Astrocyte (in vitro differentiated cells and primary cell): ENCODE measurements around the gene MAPK1IP1L. TPM values are rescaled to one million over a fixed set of nuclear protein-coding genes. Genes with fewer than 3 reads are reported as not detected.

ENCODE experiments used
- DNase-seq: peaks from one replicate; pipeline ENCODE4 v3.0.0-alpha.2; 2010; ENCODE audit warnings: low read depth
- FAIRE-seq: peaks from 2 replicates; lab custom pipeline; 2011; peaks lifted over from hg19 to GRCh38; lab: Jason Lieb, UNC
- H2AFZ ChIP-seq: 2 replicates; pipeline ENCODE4 v1.6.0; 2012; ENCODE audit warnings: low read depth, low read length, inconsistent platforms
- H3K27ac ChIP-seq: 2 replicates; pipeline ENCODE4 v1.5.1; 2011; ENCODE audit warnings: low read depth, low read length, inconsistent platforms
- H3K27me3 ChIP-seq: 2 replicates; pipeline ENCODE4 v1.6.0; 2011; ENCODE audit warnings: low read length, inconsistent platforms; ENCODE audit not compliant: insufficient read depth
- H3K36me3 ChIP-seq: 2 replicates; pipeline ENCODE4 v1.5.1; 2011; ENCODE audit warnings: low read length, inconsistent platforms; ENCODE audit not compliant: insufficient read depth
- H3K4me1 ChIP-seq: 2 replicates; pipeline ENCODE4 v1.5.1; 2011; ENCODE audit warnings: low read length, inconsistent platforms; ENCODE audit not compliant: insufficient read depth
- H3K4me2 ChIP-seq: 2 replicates; pipeline ENCODE4 v1.6.0; 2012; ENCODE audit warnings: low read length, inconsistent platforms
- H3K4me3 ChIP-seq: 2 replicates; pipeline ENCODE4 v1.5.1; 2011; ENCODE audit warnings: low read depth, mild to moderate bottlenecking, low read length, inconsistent platforms; ENCODE audit not compliant: insufficient read depth
- H3K79me2 ChIP-seq: 2 replicates; pipeline ENCODE4 v1.6.0; 2012; ENCODE audit warnings: mild to moderate bottlenecking, low read length, inconsistent platforms; ENCODE audit not compliant: insufficient read depth
- H3K9ac ChIP-seq: 2 replicates; pipeline ENCODE4 v1.6.0; 2012; ENCODE audit warnings: mild to moderate bottlenecking, low read length, inconsistent platforms
- H3K9me3 ChIP-seq: 2 replicates; pipeline ENCODE4 v1.5.1; 2012; ENCODE audit warnings: low read depth, mild to moderate bottlenecking, low read length, inconsistent platforms; ENCODE audit not compliant: insufficient read depth
- H4K20me1 ChIP-seq: 2 replicates; pipeline ENCODE4 v1.6.0; 2012; ENCODE audit warnings: low read length, inconsistent platforms; ENCODE audit not compliant: insufficient read depth
- H3K27ac Mint-ChIP-seq: one replicate; pipeline ENCODE4 v1.8.0; 2021; ENCODE audit warnings: mild to moderate bottlenecking, mixed read lengths; ENCODE audit not compliant: unreplicated experiment
- H3K27me3 Mint-ChIP-seq: one replicate; pipeline ENCODE4 v1.8.0; 2021; ENCODE audit warnings: low read depth, mixed read lengths; ENCODE audit not compliant: unreplicated experiment
- H3K36me3 Mint-ChIP-seq: one replicate; pipeline ENCODE4 v1.8.0; 2021; ENCODE audit warnings: low read depth, mixed read lengths; ENCODE audit not compliant: unreplicated experiment
- H3K4me1 Mint-ChIP-seq: one replicate; pipeline ENCODE4 v1.8.0; 2021; ENCODE audit warnings: low read depth, mixed read lengths; ENCODE audit not compliant: unreplicated experiment
- H3K4me3 Mint-ChIP-seq: one replicate; pipeline ENCODE4 v1.8.0; 2021; ENCODE audit warnings: mild to moderate bottlenecking, moderate library complexity, mixed read lengths; ENCODE audit not compliant: unreplicated experiment
- H3K9me3 Mint-ChIP-seq: one replicate; pipeline ENCODE4 v1.8.0; 2021; ENCODE audit warnings: mild to moderate bottlenecking, mixed read lengths; ENCODE audit not compliant: unreplicated experiment
- CTCF ChIP-seq: IDR thresholded peaks from 2 replicates; pipeline ENCODE4 v1.5.1; 2011; ENCODE audit warnings: low read depth, mild to moderate bottlenecking, inconsistent platforms, low read length, moderate library complexity; ENCODE audit not compliant: insufficient read depth
- EZH2 ChIP-seq: IDR thresholded peaks from 2 replicates; pipeline ENCODE4 v1.6.1; 2012; ENCODE audit warnings: mild to moderate bottlenecking, low read length, inconsistent platforms; ENCODE audit not compliant: insufficient read depth
- total RNA-seq: library from RNA; stranded (reverse); gene quantifications from 2 replicates; pipeline ENCODE4 v1.2.1, GENCODE V29; 2021

The MAPK1IP1L gene
- total RNA-seq, 1 donor from 2014 or later = 111 TPM

GRCh38 chr14:55085060-55085660 lies 33.7 kb downstream of the MAPK1IP1L start:
- Histone ChIP-seq H3K9me3 (no peaks in the 10 kb centered on the region), H3K4me1 (no peaks in the 10 kb centered on the region), H3K36me3 (no peaks in the 10 kb centered on the region), H4K20me1 (no peaks in the 10 kb centered on the region), H3K27ac (no peak overlapping the region), H3K27me3 (no peaks in the 10 kb centered on the region), H3K4me2 (no peak overlapping the region), H2AFZ (no peak overlapping the region), H3K79me2 (no peaks in the 10 kb centered on the region), H3K9ac (no peak overlapping the region), H3K4me3 (no peak overlapping the region)
- Mint-ChIP-seq H3K4me3 (no peak overlapping the region), H3K9me3 (no peaks in the 10 kb centered on the region), H3K27me3 (no peaks in the 10 kb centered on the region), H3K27ac (no peak overlapping the region), H3K4me1 (no peaks in the 10 kb centered on the region), H3K36me3 (no peaks in the 10 kb centered on the region)
- TF ChIP-seq CTCF (no peak), EZH2 (no peak)
- FAIRE-seq = no peak
- DNase-seq = no peak

- TF ChIP-seq EZH2 = no peak
- no peak for TF ChIP-seq CTCF
- no peaks in the 10 kb centered on the region for H3K4me1 Mint-ChIP-seq
- Histone ChIP-seq H3K9me3 (no peaks in the 10 kb centered on the region), H2AFZ (no peak overlapping the region), H3K27me3 (no peaks in the 10 kb centered on the region), H3K79me2 (no peaks in the 10 kb centered on the region), H3K4me1 (no peaks in the 10 kb centered on the region), H3K27ac (no peak overlapping the region), H3K4me3 (no peak overlapping the region), H3K9ac (no peak overlapping the region), H4K20me1 (no peaks in the 10 kb centered on the region), H3K4me2 (no peak overlapping the region), H3K36me3 (no peaks in the 10 kb centered on the region)
- H3K27me3 Mint-ChIP-seq = no peaks in the 10 kb centered on the region
- no peaks in the 10 kb centered on the region for H3K36me3 Mint-ChIP-seq
- no peaks in the 10 kb centered on the region for H3K9me3 Mint-ChIP-seq
- FAIRE-seq = no peak
- no peak for DNase-seq
- no peak overlapping the region for H3K4me3 Mint-ChIP-seq
- H3K27ac Mint-ChIP-seq = no peak overlapping the region
Observed at GRCh38 chr14:55086938-55087337, 35.5 kb downstream of the MAPK1IP1L start.

GRCh38 chr14:55088356-55088755 lies 36.9 kb downstream of the MAPK1IP1L start:
- no peak overlapping the region for H3K27ac Mint-ChIP-seq
- TF ChIP-seq EZH2 (no peak), CTCF (no peak)

More at GRCh38 chr14:55088356-55088755, 36.9 kb downstream of the MAPK1IP1L start:
- Histone ChIP-seq H3K4me1 (no peaks in the 10 kb centered on the region), H3K27ac (no peak overlapping the region), H3K27me3 (no peaks in the 10 kb centered on the region), H3K4me3 (no peak overlapping the region), H3K9ac (no peak overlapping the region), H3K9me3 (no peaks in the 10 kb centered on the region), H2AFZ (no peak overlapping the region), H3K4me2 (no peak overlapping the region), H3K36me3 (no peaks in the 10 kb centered on the region), H3K79me2 (no peaks in the 10 kb centered on the region), H4K20me1 (no peaks in the 10 kb centered on the region)
- no peaks in the 10 kb centered on the region for H3K27me3 Mint-ChIP-seq
- DNase-seq (no peak), FAIRE-seq (no peak)
- H3K9me3 Mint-ChIP-seq = no peaks in the 10 kb centered on the region
- no peaks in the 10 kb centered on the region for H3K36me3 Mint-ChIP-seq
- H3K4me3 Mint-ChIP-seq = no peak overlapping the region
- H3K4me1 Mint-ChIP-seq = no peaks in the 10 kb centered on the region
